ENCODE measurements around the gene PSMB5.
"Not testable (repeated sequence)": the region's sequence is repeated elsewhere in the genome, so short reads cannot be mapped to it uniquely, and the experiment has no call there.

The PSMB5 gene

DNA sequence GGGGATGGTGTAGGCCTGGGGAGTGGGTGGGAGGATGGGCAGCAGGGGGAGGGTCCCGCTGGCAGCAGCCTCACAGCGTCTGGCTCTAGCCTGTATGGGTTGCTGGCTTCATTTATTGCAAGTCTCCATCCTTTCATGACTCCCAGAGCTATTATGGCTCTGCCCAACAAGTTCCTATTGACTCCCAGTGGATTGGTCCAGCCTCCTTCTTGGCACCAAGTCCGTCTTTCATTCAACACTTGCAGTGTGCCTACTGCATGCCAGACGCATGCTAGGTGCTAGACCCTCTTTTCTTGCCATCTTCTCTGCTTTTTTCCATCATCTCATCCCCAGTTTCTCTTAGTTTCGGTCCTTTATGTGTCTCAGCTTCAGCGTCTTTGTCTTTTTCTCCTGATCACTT, 8.4 kb upstream of the PSMB5 start:
- DNase-seq: no peak

DNA sequence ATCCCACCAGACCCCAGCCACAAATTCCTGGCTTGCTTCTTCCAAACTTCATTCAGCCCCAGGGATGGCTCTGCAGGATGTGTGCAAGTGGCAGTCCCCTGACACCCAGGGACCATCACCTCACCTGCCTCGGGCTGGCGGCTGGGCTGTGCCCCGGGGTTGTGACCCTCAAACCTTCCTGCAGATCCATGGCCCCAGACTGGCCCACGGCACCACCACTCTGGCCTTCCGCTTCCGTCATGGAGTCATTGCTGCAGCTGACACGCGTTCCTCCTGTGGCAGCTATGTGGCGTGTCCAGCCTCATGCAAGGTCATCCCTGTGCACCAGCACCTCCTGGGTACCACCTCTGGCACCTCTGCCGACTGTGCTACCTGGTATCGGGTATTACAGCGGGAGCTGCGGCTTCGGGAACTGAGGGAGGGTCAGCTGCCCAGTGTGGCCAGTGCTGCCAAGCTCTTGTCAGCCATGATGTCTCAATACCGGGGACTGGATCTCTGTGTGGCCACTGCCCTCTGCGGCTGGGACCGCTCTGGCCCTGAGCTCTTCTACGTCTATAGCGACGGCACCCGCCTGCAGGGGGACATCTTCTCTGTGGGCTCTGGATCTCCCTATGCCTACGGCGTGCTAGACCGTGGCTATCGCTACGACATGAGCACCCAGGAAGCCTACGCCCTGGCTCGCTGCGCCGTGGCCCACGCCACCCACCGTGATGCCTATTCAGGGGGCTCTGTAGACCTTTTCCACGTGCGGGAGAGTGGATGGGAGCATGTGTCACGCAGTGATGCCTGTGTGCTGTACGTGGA, 7.7 kb upstream of the PSMB5 start, which contains the start of gene PSMB11:
Gene PSMB11 (plus strand): TSS at position 51 of the 804 bp plus-strand sequence. CDS start 14 bp downstream, at position 65.
- DNase-seq: no peak

DNA sequence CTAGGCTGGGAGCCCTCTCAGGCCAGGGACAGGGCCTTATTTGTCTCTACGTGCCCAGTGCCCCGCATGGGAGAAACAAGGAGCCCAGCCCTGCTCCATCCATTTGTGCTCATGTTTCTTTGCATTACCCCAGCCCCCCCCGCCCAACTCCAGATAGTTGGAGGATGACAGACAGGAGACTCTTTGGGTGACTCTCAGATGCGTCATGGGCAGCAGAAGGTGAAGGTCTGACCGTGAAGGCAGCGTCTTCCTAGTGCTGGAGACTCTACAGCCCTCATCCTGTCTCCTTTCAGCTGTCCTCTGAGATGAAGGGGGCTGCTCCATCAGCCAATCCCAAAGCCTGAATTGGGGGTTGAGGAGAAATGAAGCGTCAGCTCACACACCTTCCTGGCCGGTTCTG, 7.0 kb upstream of the PSMB5 start:
- no peak for DNase-seq

DNA sequence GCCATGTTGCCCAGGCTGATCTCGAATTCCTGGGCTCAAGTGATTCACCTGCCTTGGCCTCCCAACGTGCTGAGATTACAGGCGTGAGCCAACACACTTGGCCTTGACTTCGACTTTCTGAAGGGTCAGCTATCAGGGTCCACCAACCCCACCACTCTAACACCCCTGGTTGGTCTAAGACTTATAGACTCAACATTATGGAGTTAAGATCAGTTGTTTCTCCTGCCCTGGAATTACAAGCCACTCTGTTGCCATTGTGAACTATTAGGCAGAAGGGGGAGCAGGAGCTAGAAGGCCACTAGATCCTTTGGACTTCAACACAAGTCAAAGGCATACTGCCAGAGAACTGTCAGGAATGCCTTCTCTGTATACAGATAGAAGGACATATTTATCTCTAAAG, 5.4 kb upstream of the PSMB5 start:
- no peak for DNase-seq

DNA sequence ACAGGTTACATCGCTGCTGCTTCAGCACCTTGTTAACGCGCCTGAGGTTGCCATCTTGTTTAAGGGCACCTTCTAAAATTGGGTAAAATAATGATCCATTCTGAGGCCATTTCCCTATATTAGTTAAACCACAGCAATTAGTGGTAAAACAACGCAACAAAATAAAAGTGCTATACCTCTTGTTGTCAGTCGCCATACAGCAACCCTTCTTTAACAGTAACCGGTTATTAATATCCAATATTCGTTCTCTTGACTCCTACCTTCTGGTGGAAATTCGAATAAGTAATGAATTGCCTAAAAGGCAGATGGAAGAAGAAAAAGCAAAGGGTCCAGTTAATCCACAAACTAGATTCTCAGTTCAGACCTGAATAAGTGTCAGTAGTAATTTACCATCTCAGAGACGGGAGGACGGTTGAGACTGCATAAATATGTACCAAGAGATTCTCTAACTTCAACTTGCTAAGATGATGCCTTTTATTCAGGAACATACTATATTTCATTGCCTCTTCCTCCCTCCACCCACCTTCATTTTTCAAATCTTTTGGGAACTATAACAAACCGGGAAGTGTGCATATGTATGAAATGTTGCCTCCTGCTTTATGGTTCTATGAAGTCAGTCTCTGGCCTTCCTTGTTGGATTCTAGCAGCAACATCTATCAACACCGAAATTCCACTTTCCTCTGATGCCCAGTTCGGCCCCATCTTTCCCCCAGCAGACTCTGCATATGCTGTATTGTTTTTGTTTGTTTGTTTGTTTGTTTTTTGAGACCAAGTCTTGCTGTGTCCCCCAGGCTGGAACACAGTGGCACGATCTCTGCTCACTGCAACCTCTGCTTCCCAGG, 824 bp upstream of the PSMB5 start:
- DNase-seq: no peak

DNA sequence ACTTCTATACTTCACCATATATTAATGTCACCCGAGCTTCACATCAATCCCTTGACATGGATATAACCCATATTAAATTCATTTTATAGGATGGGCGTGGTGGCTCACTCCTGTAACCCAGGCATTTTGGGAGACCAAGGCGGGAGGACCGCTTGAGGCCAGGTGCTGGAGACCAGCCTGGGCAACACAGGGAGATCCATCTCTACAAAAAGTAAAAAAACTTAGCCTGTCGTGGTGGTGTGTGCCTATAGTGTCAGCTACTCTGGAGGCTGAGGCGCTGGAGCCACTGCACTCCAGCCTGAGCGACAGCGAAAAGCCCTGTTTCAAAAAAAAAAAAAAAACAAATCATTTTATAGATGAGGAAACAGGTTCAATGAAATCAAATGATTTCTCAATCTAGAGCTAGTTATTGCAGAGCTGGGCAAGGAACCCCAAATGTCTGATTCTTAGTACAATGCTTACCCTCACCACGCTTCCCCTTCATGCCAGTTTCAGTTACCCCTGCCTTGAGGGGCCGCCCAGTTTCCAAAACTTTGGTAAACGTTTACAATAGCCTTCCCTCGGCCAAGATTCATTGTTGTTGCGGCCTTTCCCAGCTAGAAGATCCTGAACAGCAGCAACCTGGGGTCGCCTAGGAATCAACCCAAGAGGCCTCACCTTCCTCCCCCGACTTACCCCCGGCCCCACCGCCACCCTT, 751 bp downstream of the PSMB5 start:
- DNase-seq: peak; percentile 9

DNA sequence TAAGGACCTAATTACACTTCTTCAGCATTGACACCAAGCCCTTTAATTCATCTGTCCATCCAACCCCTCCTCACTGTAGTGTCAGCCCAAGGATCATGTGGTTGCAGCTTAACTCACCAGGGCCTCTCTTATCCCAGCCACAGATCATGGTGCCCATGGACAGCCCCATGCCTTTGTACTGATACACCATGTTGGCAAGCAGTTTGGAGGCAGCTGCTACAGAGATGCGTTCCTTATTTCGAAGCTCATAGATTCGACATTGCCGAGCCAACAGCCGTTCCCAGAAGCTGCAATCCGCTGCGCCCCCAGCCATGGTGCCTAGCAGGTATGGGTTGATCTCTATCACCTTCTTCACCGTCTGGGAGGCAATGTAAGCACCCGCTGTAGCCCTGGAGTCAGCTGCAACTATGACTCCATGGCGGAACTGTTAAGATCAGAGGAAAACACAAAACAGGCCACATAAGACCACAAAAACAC, 1.4 kb downstream of the PSMB5 start:
- DNase-seq: no peak

DNA sequence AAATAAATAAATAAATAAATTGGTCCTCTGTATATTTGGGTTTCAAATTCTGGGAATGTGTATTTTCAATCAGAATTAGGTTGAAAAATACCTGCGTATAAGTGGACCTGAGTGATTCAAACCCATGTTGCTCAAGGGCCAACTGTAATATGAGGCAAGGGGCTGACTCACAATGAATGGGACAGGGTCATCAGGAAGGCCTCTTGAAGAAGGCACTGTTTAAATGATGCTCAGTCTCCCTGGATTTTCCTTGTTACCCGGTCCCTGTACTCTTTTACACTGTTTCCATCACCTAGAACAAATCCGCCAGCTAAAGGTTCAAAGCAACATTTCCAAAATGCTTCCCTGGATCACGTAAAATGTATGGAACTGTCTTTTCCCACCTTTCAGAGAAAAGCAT, 3.8 kb downstream of the PSMB5 start:
- no peak for DNase-seq

DNA sequence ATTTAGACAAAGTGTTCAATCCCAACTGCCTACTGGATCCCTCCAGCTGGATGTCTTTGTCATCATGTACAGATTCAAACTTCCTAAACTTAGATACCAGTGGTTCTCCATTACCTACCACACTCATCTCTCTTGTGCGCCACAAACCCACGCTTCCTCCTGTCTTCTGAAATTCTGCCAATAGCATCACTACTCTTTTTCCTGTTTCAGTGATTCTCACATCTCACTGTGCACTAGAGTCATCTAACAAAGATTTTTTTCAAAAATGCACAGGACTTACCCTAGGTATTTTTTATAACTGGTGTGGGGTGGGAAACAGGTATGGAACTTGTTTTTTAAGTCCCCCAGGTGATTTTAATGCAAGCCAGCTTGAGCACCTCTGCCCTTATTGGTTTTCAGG, 5.9 kb downstream of the PSMB5 start:
- peak; percentile 56 for DNase-seq

DNA sequence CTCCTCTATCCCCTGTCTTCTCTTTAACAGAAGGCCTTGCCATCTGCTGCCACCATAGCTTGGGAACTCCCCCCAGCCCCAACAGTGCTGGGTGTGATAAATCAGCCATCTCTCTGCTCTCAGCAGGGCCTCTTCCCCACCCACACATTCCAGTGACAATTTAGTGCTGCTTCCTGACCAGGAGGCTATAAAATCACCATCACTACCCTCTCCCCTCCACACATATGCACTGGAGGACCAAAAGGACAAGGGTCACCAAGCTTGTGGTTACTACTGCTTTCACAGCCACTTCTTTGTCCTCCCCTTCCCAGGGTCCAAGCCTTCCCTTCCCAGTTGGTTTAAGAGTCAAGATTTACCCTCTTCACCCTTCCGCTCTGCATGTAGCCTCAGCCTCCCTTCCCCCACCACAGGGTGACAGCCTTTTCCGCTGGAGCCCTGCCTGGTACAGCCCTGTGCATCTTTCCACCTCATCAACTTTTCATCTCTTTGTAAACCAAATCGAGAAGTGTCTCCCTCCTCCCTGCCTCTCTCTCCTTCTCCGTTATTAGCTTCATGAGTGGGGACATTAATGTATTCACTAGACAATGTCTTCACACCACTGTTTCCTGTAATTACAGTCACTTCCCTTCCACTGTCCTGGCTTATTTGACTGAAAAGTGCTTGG, 9.4 kb downstream of the PSMB5 start:
- DNase-seq: peak; percentile 45

DNA sequence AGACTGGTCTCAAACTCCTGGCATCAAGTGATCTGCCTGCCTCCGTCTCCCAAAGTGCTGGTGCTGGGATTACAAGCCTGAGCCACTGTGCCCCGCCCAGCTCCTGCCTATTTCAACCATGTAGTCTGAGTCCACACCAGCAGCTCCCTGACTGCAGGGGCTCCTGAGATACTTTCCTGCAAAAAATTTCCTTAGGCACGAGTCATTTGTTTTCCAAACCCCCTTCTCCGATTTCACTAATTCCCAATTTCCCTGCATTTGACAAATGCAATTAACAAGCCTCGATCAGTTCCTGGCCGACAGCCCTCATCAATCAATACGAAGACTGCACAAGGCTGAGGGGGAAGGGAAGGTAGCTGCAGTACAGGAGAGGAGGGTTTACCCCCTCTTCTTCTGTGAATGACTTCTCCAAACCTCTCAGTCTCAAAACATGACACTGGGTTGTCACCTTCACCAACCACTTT, 10.1 kb downstream of the PSMB5 start:
- DNase-seq: no peak

DNA sequence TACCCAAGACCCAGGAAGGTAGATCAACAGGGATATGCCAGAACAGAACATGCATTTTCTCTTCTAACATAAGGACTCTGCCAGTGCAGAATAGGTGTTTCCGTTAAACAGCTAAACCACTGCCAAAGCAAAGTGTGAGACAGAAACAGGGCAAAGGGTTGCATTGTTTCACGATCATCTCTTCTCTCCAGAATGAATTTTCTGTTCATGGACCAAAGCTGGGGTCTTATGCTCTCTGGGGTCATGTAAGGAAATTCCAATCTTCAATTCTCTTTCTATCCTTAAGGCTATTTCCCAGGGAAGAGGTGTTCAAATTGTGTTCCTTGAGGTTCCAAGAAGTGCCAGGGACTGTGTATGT, 10.9 kb downstream of the PSMB5 start:
- DNase-seq: no peak

DNA sequence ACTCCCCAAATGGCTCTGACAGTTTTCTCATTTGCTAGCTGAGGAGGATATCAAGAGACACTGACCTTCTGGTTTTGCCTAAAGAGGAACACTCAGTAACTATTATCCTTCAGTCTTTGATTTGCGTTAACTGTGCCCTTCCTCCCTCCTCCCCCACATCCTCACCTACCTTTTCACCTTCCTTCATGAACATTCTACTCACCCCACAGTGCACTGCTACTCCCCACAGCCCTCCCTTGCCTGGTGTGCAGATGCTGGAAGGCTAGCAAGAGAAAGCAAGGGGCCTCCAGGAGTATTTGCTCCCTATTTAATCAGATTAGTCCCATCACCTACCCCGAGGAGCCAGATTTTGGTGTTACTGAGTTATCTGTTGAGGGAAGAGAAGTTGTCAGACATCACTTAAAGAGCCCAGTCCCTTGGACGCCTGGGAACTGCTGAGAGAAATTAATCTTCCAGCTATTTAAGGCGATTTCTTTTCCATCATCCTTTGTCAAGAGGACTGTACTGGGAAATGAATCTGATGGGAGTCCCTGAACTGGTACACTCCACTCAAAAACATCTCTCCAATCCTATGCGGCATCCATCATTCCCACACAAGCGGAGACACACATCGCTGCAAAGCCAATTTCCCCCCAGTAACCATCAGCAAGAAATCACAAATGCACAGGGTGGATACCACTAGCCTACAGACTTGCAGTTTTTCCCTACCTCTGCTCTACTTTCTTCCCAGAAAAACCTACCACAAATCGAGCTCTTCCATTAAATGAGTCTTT, 11.5 kb downstream of the PSMB5 start:
- DNase-seq: peak; percentile 49

DNA sequence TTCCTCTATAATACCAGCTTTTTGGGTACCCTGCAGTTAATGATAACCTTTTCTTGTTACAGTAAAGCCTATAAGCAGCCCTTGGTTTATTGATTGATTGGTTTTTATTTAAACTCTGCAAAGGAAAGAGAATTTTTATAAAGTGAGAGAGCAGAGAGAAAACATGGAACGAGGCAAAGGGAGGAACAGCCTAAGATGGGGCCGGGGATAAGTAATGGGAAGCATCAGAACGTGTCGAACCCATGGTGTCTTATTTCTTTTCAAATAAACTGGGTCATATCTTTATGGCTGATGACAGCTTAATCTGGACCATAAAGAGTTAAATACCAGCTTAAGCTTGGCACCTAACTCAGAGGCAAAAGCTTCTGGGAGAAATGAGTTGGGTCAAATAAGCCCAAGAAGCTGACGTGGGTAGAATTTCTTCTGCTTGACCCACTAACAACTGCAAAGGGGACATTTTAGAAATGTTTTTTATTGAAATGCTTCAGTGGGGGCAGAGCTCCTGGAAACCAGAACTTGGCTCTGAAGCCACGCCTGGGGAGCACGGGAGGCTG, 12.7 kb downstream of the PSMB5 start:
- no peak for DNase-seq

DNA sequence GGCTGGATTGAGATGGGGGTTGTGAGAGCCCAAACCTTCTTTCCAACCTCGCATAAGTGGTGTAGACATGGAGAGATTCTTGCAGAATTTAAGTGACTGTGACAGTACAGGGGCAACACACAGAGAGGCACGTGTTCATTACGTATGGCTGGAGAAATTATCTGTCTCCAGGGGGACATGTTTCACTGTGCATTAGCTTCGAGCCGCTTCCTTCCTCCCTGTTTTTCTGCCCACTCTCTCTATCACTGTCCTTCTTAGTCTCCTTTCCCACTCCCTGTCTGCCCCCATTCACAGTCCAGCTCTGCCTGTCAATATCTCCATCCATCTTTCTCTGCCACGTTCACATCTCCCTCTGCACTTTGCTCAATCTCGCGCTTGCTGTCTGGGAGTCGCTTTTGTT, 13.3 kb downstream of the PSMB5 start:
- DNase-seq: no peak

DNA sequence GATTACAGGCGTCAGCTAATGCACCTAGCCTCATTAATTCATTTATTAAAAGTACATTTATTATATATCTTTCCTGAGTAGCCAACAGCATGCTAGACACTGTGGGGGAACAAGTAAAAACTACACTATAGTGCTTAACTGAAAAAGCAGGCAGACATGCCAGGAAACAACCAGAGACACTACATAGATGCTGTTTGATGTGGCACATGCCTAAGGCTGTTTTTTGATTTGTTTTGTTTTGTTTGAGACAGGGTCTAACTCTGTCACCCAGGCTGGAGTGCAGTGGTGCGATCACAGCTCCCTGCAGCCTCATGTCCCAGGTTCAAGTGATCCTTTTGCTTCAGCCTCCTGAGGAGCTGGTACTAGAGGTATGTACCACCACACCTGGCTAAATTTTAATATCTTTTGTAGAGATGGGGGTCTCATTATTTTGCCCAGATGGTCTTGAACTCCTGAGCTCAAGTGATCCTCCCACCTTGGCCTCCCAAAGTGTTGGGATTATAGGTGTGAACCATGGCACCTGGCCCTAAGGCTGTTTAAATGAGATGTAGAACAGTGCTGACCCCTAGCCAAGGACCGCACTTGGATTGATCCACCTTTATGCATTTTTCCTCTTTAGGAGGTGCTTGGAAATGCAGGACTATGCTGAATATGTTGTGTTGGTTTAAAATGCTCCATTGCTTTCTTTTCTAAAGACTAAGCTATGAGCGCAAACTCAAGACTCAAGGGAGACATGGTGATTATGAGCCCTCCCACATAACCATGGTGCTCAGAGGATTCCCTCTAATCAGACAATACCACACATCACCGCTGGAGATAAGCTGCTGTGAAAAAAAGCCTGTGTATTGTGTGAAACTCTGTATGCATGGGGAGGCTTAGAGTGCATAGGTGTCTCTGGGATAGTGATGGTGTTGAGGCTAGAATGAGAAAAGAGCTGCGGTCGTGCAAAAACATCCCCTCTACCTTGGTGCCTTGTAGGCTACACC, 14.3 kb downstream of the PSMB5 start:
- DNase-seq: peak; percentile 32

DNA sequence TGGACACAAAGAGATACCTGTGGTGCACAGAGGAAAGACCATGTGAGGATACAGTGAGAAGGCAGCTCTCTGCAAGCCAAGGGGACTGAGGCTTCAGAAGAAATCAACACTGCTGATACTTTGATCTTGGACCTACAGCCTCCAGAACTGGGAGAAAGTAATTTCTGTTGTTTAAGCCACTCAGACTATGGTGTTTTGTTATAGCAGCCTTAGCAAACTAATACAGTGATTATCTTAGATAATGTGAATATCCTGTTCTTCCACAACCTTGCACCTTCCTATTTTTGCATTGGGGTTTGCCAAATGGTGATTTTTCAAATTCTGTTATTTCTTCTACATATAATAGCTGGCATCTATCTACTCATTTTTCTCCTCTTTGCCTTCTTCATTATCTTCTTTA, 16.6 kb downstream of the PSMB5 start:
- no peak for DNase-seq

DNA sequence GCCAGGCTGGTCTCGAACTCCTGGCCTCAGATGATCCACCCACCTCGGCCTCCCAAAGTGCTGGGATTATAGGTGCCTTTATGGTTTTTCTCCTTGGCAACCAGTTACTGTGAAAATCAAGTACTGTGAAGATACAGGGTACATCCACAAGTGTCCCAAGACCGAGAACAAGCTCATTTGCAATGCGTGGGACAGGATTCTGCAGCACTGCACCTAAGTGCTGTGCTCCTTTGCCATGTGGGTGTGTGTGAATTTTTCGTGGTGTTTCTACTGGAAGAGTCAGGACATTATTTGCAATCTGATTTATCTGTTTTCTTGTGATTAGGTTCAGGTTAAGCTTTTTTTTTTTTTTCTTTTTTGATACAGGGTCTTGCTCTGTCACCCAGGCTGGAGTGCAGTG, 17.6 kb downstream of the PSMB5 start:
- no peak for DNase-seq

DNA sequence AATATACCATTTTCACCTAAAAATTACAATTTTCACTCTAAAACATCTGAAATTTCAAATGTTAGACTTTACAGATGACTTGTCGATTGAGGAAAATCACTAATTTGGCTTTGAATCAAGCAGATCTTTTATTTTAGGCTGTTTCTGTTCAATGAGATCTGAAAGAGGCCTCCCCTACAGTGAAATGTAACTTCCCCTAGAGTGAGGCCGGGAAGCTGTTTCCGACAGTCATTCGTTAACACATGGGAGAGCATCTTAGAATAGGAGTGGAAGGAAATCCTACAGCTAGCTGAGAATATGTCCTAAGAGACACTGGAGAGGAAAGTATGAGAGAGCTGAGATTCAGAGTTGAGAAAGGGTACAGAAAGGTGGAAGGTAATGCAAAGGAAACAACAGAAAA, 19.1 kb downstream of the PSMB5 start:
- no peak for DNase-seq

DNA sequence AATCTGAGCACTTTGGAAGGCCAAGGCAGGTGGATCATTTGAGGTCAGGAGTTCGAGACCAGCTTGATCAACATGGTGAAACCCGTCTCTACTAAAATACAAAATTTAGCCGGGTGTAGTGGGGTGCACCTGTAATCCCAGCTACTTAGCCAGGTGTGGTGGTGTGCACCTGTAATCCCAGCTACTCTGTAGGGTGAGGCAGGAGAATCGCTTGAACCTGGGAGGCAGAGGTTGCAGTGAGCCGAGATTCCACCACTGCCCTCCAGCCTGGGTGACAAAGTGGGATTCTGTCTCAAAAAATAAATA, 21.0 kb downstream of the PSMB5 start:
- DNase-seq: not testable (repeated sequence)

All from CD4-positive, alpha-beta T cell treated with Interleukin-6 for 4 hours (primary cell).